HuH-7 (cell line): Measurements from ENCODE around the gene TMEM271.

Experiments used
- DNase-seq: peaks from one replicate; pipeline ENCODE4 v3.0.0; 2011; ENCODE audit warnings: low spot score

TMEM271 gene

GRCh38 chr4:532588-533317, 43.3 kb downstream of the TMEM271 start:
- DNase-seq: no peak

- no peak for DNase-seq
Measured at GRCh38 chr4:531721-532565, 44.2 kb downstream of the TMEM271 start.

GRCh38 chr4:531076-531475, 45.0 kb downstream of the TMEM271 start:
- DNase-seq: no peak

GRCh38 chr4:530017-530781, 45.9 kb downstream of the TMEM271 start:
- DNase-seq: no peak

- DNase-seq: no peak
Measured at GRCh38 chr4:529563-529962, 46.5 kb downstream of the TMEM271 start.

- DNase-seq: no peak
Measured at GRCh38 chr4:528835-529234, 47.3 kb downstream of the TMEM271 start.

- DNase-seq: no peak
Measured at GRCh38 chr4:528296-528695, 47.8 kb downstream of the TMEM271 start.

- no peak for DNase-seq
Measured at GRCh38 chr4:526971-527460, 49.1 kb downstream of the TMEM271 start.

GRCh38 chr4:526189-526909, 49.7 kb downstream of the TMEM271 start:
- no peak for DNase-seq

- DNase-seq: no peak
Measured at GRCh38 chr4:525660-526059, 50.4 kb downstream of the TMEM271 start.

- DNase-seq: no peak
Measured at GRCh38 chr4:524196-524595, 51.9 kb downstream of the TMEM271 start.
